ENCODE results near the gene LCNL1.

Gene LCNL1

GRCh38 chr9:137027369-137028262, 44.8 kb downstream of the LCNL1 start, which contains the start of gene ABCA2:
ABCA2 (minus strand) TSS chr9:137028237; CDS start chr9:137028140, 97 bp downstream.
- TF ChIP-seq CTCF (IDR thresholded peaks at IDR 0.05), result no peak
- H3K4me3 ChIP-seq (ENCODE audit: low read depth, low read length), result peak within 1 kb of the TSS; percentile 74
- H3K36me3 ChIP-seq (ENCODE audit: control insufficient read depth, insufficient read depth, low read length), result no peaks in the 10 kb centered on the region
- peak within 1 kb of the TSS; percentile 97 for H3K4me2 ChIP-seq (ENCODE audit: low read length)
- peaks cover 12% of the 10 kb centered on the region for H3K4me1 ChIP-seq
- H3K9ac ChIP-seq, result no peak within 1 kb of the TSS
- H3K9me3 ChIP-seq (ENCODE audit: control insufficient read depth, low read length), result no peaks in the 10 kb centered on the region
- no peaks in the 10 kb centered on the region for H3K27me3 ChIP-seq (ENCODE audit: control insufficient read depth, insufficient read depth, low read length)
- peak within 1 kb of the TSS; percentile 91 for H2AFZ ChIP-seq
- H3K27ac ChIP-seq, result peak within 1 kb of the TSS; percentile 64
- peaks cover 3% of the 10 kb centered on the region for H3K79me2 ChIP-seq

- no peaks in the 10 kb centered on the region for H3K27me3 ChIP-seq (ENCODE audit: control insufficient read depth, insufficient read depth, low read length)
- H3K4me1 ChIP-seq, result peaks cover 12% of the 10 kb centered on the region
Measured at GRCh38 chr9:137028263-137029057, 45.7 kb downstream of the LCNL1 start.

GRCh38 chr9:137029058-137029936, 46.5 kb downstream of the LCNL1 start:
- Histone ChIP-seq H2AFZ (no peak overlapping the region), H3K36me3 (ENCODE audit: control insufficient read depth, insufficient read depth, low read length) (no peaks in the 10 kb centered on the region), H3K4me1 (peaks cover 12% of the 10 kb centered on the region), H3K79me2 (peaks cover 3% of the 10 kb centered on the region), H3K4me3 (ENCODE audit: low read depth, low read length) (no peak overlapping the region), H3K9ac (no peak overlapping the region), H3K4me2 (ENCODE audit: low read length) (peak overlapping the region; percentile 97), H3K27me3 (ENCODE audit: control insufficient read depth, insufficient read depth, low read length) (no peaks in the 10 kb centered on the region), H3K9me3 (ENCODE audit: control insufficient read depth, low read length) (no peaks in the 10 kb centered on the region), H3K27ac (no peak overlapping the region)
- TF ChIP-seq CTCF (IDR thresholded peaks at IDR 0.05), result peak; percentile 78

More at GRCh38 chr9:137028263-137029057, 45.7 kb downstream of the LCNL1 start:
- H3K4me2 ChIP-seq (ENCODE audit: low read length), result peak overlapping the region; percentile 97
- H3K36me3 ChIP-seq (ENCODE audit: control insufficient read depth, insufficient read depth, low read length), result no peaks in the 10 kb centered on the region
- peak overlapping the region; percentile 74 for H3K4me3 ChIP-seq (ENCODE audit: low read depth, low read length)
- TF ChIP-seq CTCF (IDR thresholded peaks at IDR 0.05), result peak; percentile 12
- H3K79me2 ChIP-seq, result peaks cover 3% of the 10 kb centered on the region
- H3K27ac ChIP-seq, result no peak overlapping the region
- peak overlapping the region; percentile 91 for H2AFZ ChIP-seq
- no peak overlapping the region for H3K9ac ChIP-seq
- H3K9me3 ChIP-seq (ENCODE audit: control insufficient read depth, low read length), result no peaks in the 10 kb centered on the region

- H3K27ac ChIP-seq, result no peak overlapping the region
- H3K79me2 ChIP-seq, result peaks cover 3% of the 10 kb centered on the region
- H2AFZ ChIP-seq, result no peak overlapping the region
- no peaks in the 10 kb centered on the region for H3K9me3 ChIP-seq (ENCODE audit: control insufficient read depth, low read length)
- H3K27me3 ChIP-seq (ENCODE audit: control insufficient read depth, insufficient read depth, low read length), result no peaks in the 10 kb centered on the region
- no peak overlapping the region for H3K9ac ChIP-seq
- no peak for TF ChIP-seq CTCF (IDR thresholded peaks at IDR 0.05)
- H3K4me3 ChIP-seq (ENCODE audit: low read depth, low read length), result no peak overlapping the region
- no peak overlapping the region for H3K4me2 ChIP-seq (ENCODE audit: low read length)
- peaks cover 12% of the 10 kb centered on the region for H3K4me1 ChIP-seq
- no peaks in the 10 kb centered on the region for H3K36me3 ChIP-seq (ENCODE audit: control insufficient read depth, insufficient read depth, low read length)
Measured at GRCh38 chr9:137030006-137030405, 47.2 kb downstream of the LCNL1 start.
